Vagina (tissue), 2 donors: Measurements from ENCODE around the gene SCTR. TPM values are rescaled to one million over a fixed set of nuclear protein-coding genes. Genes with fewer than 3 reads are reported as not detected.

Experiments used
- DNase-seq, 2 donors: peaks; one replicate each; pipeline ENCODE4 v3.0.0-alpha.2; 2017; ENCODE audit errors: extremely low spot score in 2 of 2
- H3K27ac ChIP-seq: fragments of 200-600 bp; sonication (generic); one replicate; pipeline ENCODE4 v1.5.1; 2019
- H3K27me3 ChIP-seq: fragments of 200-600 bp; sonication (generic); one replicate; pipeline ENCODE4 v1.5.1; 2019
- H3K36me3 ChIP-seq, 2 donors: fragments of 200-600 bp; sonication (generic); one replicate each; pipeline ENCODE4 v1.5.1; 2017 to 2019
- H3K4me1 ChIP-seq: fragments of 200-600 bp; sonication (generic); one replicate; pipeline ENCODE4 v1.5.1; 2019
- H3K4me3 ChIP-seq, 2 donors: fragments of 200-600 bp; sonication (generic); 1 replicate in 1 of 2; 2 replicates in 1 of 2; pipeline ENCODE4 v1.5.1; 2016 to 2019
- H3K9me3 ChIP-seq: fragments of 200-600 bp; sonication (generic); one replicate; pipeline ENCODE4 v1.5.1; 2019
- POLR2A ChIP-seq, 2 donors: fragments of 450-650 bp; IDR thresholded peaks; one replicate each; pipeline ENCODE4 v1.6.1; 2017; ENCODE audit warnings: antibody characterized with exemption in 2 of 2, mild to moderate bottlenecking in 2 of 2, moderate library complexity in 2 of 2
- POLR2AphosphoS5 ChIP-seq, 2 donors: sonication (generic); formaldehyde crosslinking; IDR thresholded peaks; one replicate each; pipeline ENCODE4 v1.9.0; 2017; ENCODE audit warnings: antibody characterized with exemption in 2 of 2, mild to moderate bottlenecking in 2 of 2, low read depth in 1 of 2; ENCODE audit not compliant: insufficient read depth in 1 of 2
- intact Hi-C: fragments of 100-400 bp; cut with DNase I; formaldehyde crosslinking; loops from one replicate; pipeline ENCODE4 v1.15.1; 2023
- total RNA-seq: library from RNA; depleted of rRNA; stranded (reverse); fragments of >200 nt; gene quantifications from one replicate; pipeline ENCODE4 v1.2.3, GENCODE V29; 2016
- TF ChIP-seq, protein P1 (sequence below), 3 experiments: fragments of 450-650 bp in 2 of 3; fragments of 200-600 bp in 1 of 3; sonication (generic) in 1 of 3; IDR thresholded peaks; one replicate each; pipeline ENCODE4 v1.5.1; 2017 to 2019; ENCODE audit warnings: antibody characterized with exemption in 3 of 3, mild to moderate bottlenecking in 2 of 3, moderate library complexity in 2 of 3

The SCTR gene
- total RNA-seq, 1 donor from 2014 or later: not detected

DNA sequence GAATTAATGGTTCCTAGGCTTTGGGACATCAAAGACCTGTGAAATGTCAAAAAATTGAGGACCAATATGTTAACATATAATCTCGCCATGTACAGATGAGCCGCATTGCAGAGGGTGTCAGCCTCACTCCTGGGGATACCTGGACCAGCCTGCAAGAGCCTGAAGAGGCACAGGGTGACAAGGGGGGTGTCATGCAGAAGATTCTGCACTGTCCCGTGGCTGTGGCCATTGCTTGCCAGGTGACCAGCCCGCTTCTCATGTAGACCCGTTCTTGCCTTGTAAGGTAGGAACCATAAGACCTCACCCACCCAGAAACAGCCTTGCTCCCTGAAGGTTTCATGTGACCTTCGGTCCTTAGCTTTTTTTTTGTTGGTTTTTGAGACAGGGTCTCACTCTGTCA, 55.2 kb downstream of the SCTR start:
- Histone ChIP-seq H3K4me1 (no peaks in the 10 kb centered on the region), H3K9me3 (no peaks in the 10 kb centered on the region), H3K36me3 (no peaks in the 10 kb centered on the region), H3K27ac (no peak overlapping the region), H3K27me3 (no peaks in the 10 kb centered on the region), H3K4me3 (no peak overlapping the region)
- no peak for DNase-seq
- no peak for TF ChIP-seq POLR2AphosphoS5 (IDR thresholded peaks at IDR 0.05; ENCODE audit: insufficient read depth in 1 of 2, low read depth in 1 of 2)
- TF ChIP-seq, protein P1, sequence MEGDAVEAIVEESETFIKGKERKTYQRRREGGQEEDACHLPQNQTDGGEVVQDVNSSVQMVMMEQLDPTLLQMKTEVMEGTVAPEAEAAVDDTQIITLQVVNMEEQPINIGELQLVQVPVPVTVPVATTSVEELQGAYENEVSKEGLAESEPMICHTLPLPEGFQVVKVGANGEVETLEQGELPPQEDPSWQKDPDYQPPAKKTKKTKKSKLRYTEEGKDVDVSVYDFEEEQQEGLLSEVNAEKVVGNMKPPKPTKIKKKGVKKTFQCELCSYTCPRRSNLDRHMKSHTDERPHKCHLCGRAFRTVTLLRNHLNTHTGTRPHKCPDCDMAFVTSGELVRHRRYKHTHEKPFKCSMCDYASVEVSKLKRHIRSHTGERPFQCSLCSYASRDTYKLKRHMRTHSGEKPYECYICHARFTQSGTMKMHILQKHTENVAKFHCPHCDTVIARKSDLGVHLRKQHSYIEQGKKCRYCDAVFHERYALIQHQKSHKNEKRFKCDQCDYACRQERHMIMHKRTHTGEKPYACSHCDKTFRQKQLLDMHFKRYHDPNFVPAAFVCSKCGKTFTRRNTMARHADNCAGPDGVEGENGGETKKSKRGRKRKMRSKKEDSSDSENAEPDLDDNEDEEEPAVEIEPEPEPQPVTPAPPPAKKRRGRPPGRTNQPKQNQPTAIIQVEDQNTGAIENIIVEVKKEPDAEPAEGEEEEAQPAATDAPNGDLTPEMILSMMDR (IDR thresholded peaks at IDR 0.05): no peak
- TF ChIP-seq POLR2A (IDR thresholded peaks at IDR 0.05): no peak
- intact Hi-C loops: no loop called here

DNA sequence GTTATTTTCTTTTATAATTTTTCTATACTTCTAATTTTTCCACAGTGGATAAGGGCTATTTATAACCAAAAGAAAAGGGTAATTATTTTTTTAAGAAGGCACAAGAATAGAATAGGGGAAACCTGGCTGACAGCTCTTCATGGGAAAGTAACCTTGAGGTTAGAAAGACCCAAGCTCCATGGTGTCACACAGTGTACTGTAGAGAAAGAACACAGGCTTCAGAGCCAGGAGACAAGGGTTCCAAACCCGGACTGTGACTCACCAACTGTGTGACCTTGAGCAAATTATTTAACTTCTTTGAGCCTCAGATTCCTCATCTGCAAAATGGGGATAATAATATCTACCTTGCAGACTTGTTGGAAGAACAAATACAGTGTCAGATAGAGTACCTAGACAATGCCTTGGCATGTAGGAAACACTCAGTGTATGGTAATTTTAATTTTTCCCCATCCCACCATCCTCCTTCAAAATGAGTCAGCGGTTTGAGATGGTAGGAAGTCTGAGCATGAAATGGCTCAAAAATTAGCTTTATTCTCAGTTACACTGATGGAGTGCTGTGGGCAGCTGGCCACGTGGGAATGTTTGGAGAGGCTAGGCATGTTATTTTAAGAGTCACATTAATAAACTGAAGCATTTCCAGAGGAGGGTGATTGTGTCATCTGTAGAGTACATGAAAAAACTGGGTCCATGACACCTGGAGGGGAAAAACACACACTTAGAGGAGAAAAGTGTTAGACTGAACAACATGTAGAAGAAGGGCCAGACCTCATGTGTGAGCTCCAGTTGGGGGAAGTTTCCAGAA, 55.9 kb downstream of the SCTR start:
- Histone ChIP-seq H3K9me3 (no peaks in the 10 kb centered on the region), H3K36me3 (no peaks in the 10 kb centered on the region), H3K4me3 (no peak overlapping the region), H3K27me3 (no peaks in the 10 kb centered on the region), H3K4me1 (no peaks in the 10 kb centered on the region), H3K27ac (no peak overlapping the region)
- no peak for TF ChIP-seq POLR2A (IDR thresholded peaks at IDR 0.05)
- TF ChIP-seq POLR2AphosphoS5 (IDR thresholded peaks at IDR 0.05; ENCODE audit: insufficient read depth in 1 of 2, low read depth in 1 of 2): no peak
- TF ChIP-seq, protein P1 (IDR thresholded peaks at IDR 0.05): no peak
- intact Hi-C loops: no loop called here
- DNase-seq: no peak

DNA sequence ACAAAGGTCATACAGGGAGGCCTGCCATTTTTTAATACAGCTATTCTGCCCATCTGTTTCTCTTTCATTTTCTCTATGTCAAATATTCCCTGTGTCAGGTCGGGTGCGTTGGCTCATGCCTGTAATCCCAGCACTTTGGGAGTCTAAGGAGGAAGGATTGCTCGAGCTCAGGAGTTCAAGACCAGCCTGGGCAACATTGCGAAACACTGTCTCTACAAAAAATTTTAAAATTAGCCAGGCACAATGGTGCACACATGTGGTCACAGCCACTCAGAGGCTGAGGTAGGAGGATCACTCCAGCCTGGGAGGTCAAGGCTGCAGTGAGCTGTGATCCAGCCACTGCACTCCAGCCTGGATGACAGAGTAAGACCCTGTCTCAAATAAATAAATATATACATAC, 57.9 kb downstream of the SCTR start:
- no peaks in the 10 kb centered on the region for H3K9me3 ChIP-seq
- H3K4me1 ChIP-seq: no peaks in the 10 kb centered on the region
- intact Hi-C loops: no loop called here
- no peaks in the 10 kb centered on the region for H3K27me3 ChIP-seq
- H3K36me3 ChIP-seq: no peaks in the 10 kb centered on the region
- no peak for TF ChIP-seq POLR2A (IDR thresholded peaks at IDR 0.05)
- no peak overlapping the region for H3K27ac ChIP-seq
- no peak overlapping the region for H3K4me3 ChIP-seq
- DNase-seq: no peak

DNA sequence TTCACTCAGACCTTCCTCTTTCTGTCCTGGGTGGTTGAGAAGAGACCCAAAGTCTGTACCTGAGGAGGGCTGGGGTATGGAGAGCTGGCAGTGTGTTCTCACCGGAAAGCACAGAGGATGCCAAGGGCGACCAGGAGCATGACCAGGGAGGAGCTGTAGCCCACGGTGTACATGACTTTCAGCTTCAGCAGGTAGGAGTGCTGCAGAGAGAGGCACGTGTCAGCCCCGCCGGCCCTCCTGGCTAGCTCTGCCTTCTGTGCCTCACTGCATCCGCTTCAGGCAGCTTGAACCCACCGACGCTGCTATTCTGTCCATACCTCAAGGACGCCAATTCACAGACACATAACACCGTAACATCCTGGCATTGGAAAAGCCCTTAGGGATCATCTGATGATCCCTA, 58.6 kb downstream of the SCTR start:
- TF ChIP-seq, protein P1 (IDR thresholded peaks at IDR 0.05): no peak
- H3K36me3 ChIP-seq: no peaks in the 10 kb centered on the region
- H3K27me3 ChIP-seq: no peaks in the 10 kb centered on the region
- intact Hi-C loops: no loop called here
- no peak overlapping the region for H3K27ac ChIP-seq
- no peaks in the 10 kb centered on the region for H3K4me1 ChIP-seq
- H3K4me3 ChIP-seq: no peak overlapping the region
- no peaks in the 10 kb centered on the region for H3K9me3 ChIP-seq
- no peak for DNase-seq

DNA sequence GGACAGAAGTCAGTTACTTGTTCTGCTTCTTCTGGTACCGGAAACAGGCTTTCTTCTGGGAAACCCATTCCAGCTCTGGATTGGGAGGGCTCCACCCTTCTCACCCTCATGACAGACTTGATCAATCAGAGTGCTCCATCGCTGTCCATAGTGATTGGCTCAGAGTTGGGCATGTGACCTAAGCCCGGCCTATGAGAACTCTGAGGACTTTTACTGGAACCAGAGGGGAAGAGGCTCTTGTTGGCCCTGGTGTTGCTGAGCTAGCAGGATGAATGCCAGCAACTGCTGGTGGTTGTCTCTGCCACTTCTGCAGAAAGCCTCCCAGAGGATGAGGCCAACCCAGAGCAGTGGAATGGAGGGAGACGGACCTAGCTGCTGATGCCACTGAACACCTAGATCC, 59.3 kb downstream of the SCTR start:
- H3K27me3 ChIP-seq: no peaks in the 10 kb centered on the region
- TF ChIP-seq POLR2A (IDR thresholded peaks at IDR 0.05) (no peak), POLR2AphosphoS5 (IDR thresholded peaks at IDR 0.05; ENCODE audit: insufficient read depth in 1 of 2, low read depth in 1 of 2) (no peak)
- TF ChIP-seq, protein P1 (IDR thresholded peaks at IDR 0.05): no peak
- no peaks in the 10 kb centered on the region for H3K9me3 ChIP-seq
- no peak for DNase-seq
- H3K36me3 ChIP-seq: no peaks in the 10 kb centered on the region
- no peaks in the 10 kb centered on the region for H3K4me1 ChIP-seq
- intact Hi-C loops: no loop called here
- H3K27ac ChIP-seq: no peak overlapping the region
- no peak overlapping the region for H3K4me3 ChIP-seq
